T-helper 9 cell (primary cell): ENCODE data around the gene BPTF.
"Not testable (repeated sequence)": the region's sequence is repeated elsewhere in the genome, so short reads cannot be mapped to it uniquely, and the experiment has no call there.

ENCODE experiments used
- DNase-seq: peaks from one replicate; pipeline ENCODE4 v3.0.0-alpha.2; 2020

The BPTF gene

DNA sequence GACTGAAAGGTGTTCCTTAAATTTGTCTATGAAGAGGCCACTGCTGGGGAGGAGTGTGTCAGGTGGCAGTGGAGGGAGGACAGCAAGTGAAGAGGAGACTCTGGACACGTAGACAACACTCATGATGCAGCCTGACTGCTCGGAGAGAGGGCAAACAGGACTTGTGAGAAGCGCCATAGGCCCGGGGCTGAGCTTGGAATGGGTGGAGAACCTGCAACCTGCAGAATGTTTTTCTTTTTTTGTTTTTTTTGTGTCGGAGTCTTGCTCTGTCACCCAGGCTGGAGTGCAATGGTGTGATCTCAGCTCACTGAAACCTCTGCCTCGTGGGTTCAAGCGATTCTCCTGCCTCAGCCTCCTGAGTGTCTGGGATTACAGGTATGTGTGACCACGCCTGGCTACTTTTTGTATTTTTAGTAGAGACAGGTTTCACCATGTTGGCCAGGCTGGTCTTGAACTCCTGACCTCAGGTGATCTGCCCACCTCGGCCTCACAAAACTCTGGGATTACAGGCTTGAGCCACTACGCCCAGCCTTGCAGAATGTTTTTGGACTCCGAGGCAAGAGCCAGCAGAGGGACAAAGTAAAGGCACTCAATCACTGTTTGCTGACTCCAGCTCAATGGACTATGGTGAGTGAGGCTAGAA, 189.9 kb downstream of the BPTF start:
- no peak for DNase-seq

DNA sequence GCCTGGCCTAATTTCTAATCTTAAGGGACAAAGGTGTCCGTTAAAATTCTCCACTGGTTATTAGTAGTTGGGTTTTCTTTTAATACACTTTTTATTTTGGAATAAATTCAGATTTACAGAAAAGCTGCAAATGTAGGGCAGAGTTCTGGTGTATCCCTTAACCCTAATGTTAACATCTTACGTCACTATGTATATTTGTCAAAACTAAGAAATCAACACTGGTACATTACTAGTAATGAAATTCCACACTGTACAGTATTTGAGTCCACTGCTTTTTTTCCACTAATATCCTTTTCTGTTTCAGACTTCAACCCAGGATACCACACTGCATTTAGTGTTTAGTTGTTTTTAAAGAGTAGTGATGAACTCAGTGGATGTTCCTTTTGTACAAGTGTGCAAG, 191.5 kb downstream of the BPTF start:
- no peak for DNase-seq

- not testable (repeated sequence) for DNase-seq
These were observed 193.2 kb downstream of the BPTF start for GRCh38 chr17:68018493-68018892.

DNA sequence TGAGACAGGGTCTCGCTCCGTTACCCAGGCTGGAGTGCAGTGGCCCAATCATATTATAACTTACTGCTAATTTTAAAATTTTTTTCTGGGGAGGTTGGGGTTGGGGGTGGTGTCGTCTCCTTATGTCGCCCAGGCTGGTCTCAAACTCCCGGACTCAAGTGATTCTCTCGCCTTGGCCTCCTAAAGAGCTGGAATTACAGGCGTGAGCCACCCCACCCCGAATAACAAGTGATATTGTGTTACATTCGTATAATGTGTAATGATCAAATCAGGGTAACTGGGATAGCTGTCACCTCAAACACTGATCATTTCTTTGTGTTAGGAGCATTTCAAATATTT, 194.0 kb downstream of the BPTF start:
- DNase-seq = no peak

- peak; percentile 92 for DNase-seq
These were observed 194.5 kb downstream of the BPTF start for GRCh38 chr17:68019675-68020408.

- DNase-seq = no peak
These were observed 195.1 kb downstream of the BPTF start for GRCh38 chr17:68020409-68020756.

DNA sequence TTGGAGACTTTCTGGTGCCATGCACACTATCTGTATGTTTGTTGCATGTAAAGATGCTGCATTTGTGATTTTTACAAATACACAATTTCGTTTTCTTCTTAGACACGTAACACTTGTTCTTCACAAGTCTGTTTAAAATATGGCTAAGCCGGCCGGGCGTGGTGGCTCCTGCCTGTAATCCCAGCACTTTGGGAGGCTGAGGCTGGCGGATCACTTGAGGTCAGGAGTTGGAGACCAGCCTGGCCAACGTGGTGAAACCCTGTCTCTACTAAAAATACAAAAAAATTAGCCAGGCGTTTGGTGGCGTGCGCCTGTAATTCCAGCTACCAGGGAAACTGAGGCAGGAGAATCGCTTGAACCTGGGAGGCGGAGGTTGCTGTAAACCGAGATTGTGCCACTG, 195.5 kb downstream of the BPTF start:
- not testable (repeated sequence) for DNase-seq

DNA sequence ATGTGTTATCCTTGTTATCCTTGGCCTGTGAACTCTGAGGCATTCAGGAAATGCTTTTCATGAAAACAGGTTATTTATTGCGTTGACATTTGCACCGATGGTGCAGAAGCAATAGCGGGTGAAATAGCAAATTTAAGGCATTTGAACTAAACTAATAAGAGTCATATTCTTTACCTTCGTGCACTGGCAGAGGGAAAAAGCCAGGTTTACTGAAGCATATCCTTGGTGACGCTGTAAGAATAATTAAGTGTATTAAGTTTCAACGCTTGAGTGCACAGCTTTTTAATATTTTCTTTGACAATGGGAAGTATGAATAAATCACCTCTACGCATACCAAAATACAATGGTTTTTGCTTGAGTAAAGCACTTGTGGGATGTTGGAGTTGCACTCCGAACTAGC, 196.7 kb downstream of the BPTF start:
- DNase-seq = no peak

DNA sequence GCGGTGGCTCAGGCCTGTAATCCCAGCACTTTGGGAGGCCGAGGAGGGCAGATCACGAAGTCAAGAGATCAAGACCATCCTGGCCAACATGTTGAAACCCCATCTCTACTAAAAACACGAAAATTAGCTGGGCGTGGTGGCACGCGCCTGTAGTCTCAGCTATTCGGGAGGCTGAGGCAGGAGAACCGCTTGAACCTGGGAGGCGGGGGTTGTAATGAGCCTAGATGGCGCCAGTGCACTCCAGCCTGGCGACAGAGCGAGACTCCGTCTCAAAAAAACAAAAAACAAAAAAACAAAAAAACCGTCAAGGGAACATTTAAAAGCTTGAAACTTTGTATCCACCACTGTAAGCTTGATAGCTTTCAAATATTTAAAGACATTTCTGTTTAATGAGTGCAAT, 197.2 kb downstream of the BPTF start:
- not testable (repeated sequence) for DNase-seq

- DNase-seq = no peak
These were observed 204.4 kb downstream of the BPTF start for GRCh38 chr17:68029512-68030215.
